GM06990 (cell line): Measurements from ENCODE around the gene KMT2C.

Experiments used
- DNase-seq: peaks from one replicate; pipeline ENCODE4 v3.0.0-alpha.2; 2011; ENCODE audit not compliant: insufficient read length; ENCODE audit errors: extremely low read depth
- H3K27me3 ChIP-seq: replicated peaks from 2 replicates; pipeline ENCODE4 v1.6.0; 2011; ENCODE audit warnings: low read length; ENCODE audit not compliant: control insufficient read depth, insufficient read depth
- H3K36me3 ChIP-seq: 2 replicates; pipeline ENCODE4 v1.5.1; 2011; ENCODE audit warnings: low read length; ENCODE audit not compliant: control insufficient read depth, insufficient read depth
- H3K4me3 ChIP-seq: replicated peaks from 2 replicates; pipeline ENCODE4 v1.5.1; 2011; ENCODE audit warnings: low read depth, mild to moderate bottlenecking, control low read depth, low read length
- CTCF ChIP-seq: IDR thresholded peaks from 2 replicates; pipeline ENCODE4 v1.5.1; 2011; ENCODE audit warnings: low read length, control low read depth, mild to moderate bottlenecking, inconsistent platforms; ENCODE audit not compliant: insufficient read depth, poor library complexity, severe bottlenecking

Gene KMT2C

GRCh38 chr7:152103691-152104090 is 332.1 kb downstream of the KMT2C start:
- Histone ChIP-seq H3K27me3 (no peaks in the 10 kb centered on the region), H3K36me3 (no peaks in the 10 kb centered on the region; the same call in 1 of the 2 replicates), H3K4me3 (no peak overlapping the region)
- no peak for TF ChIP-seq CTCF
- DNase-seq: no peak

- DNase-seq: no peak
- no peaks in the 10 kb centered on the region; the same call in 1 of the 2 replicates for H3K36me3 ChIP-seq
- no peak for TF ChIP-seq CTCF
- H3K27me3 ChIP-seq: no peaks in the 10 kb centered on the region
- no peak overlapping the region for H3K4me3 ChIP-seq
Observed at GRCh38 chr7:152103066-152103465, 332.7 kb downstream of the KMT2C start.

- TF ChIP-seq CTCF: no peak
- Histone ChIP-seq H3K4me3 (no peak overlapping the region), H3K27me3 (no peaks in the 10 kb centered on the region), H3K36me3 (no peaks in the 10 kb centered on the region)
- no peak for DNase-seq
Observed at GRCh38 chr7:152097330-152097729, 338.5 kb downstream of the KMT2C start.

GRCh38 chr7:152095771-152096170 is 340.0 kb downstream of the KMT2C start:
- TF ChIP-seq CTCF: no peak
- no peak for DNase-seq
- no peaks in the 10 kb centered on the region for H3K36me3 ChIP-seq
- H3K27me3 ChIP-seq: no peaks in the 10 kb centered on the region
- H3K4me3 ChIP-seq: no peak overlapping the region

GRCh38 chr7:152093717-152094116 is 342.1 kb downstream of the KMT2C start:
- no peak for TF ChIP-seq CTCF
- Histone ChIP-seq H3K4me3 (no peak overlapping the region), H3K36me3 (no peaks in the 10 kb centered on the region), H3K27me3 (no peaks in the 10 kb centered on the region)
- no peak for DNase-seq

- H3K36me3 ChIP-seq: no peaks in the 10 kb centered on the region
- no peak for TF ChIP-seq CTCF
- DNase-seq: no peak
- no peaks in the 10 kb centered on the region for H3K27me3 ChIP-seq
- no peak overlapping the region for H3K4me3 ChIP-seq
Observed at GRCh38 chr7:152090747-152091146, 345.1 kb downstream of the KMT2C start.
